RCC 7860 (cell line): ENCODE results near the gene C3orf70.

ENCODE experiments used
- DNase-seq: peaks from one replicate; pipeline ENCODE4 v3.0.0-alpha.2; 2015; ENCODE audit warnings: low spot score
- FAIRE-seq: peaks from 2 replicates; lab custom pipeline; 2012; peaks lifted over from hg19 to GRCh38; lab: Jason Lieb, UNC

C3orf70 gene

DNA sequence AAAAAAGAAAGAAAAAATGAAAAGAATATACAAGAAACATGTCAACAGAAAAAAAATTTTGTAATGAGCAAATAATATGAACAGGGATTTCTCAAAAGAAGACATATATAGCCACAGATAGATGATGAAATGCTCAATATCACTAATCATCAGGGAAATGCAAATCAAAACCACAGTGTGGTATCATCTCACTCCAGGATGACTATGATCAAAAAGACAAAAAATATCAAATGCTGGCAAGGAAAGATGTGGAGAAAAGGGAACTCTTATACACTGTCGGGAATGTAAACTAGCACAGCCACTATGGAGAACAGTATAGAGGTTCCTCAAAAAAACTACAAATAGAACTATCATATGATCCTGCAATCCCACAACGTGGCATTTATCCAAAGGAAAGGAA is 94.1 kb downstream of the C3orf70 start:
- no peak for FAIRE-seq
- DNase-seq = no peak

DNA sequence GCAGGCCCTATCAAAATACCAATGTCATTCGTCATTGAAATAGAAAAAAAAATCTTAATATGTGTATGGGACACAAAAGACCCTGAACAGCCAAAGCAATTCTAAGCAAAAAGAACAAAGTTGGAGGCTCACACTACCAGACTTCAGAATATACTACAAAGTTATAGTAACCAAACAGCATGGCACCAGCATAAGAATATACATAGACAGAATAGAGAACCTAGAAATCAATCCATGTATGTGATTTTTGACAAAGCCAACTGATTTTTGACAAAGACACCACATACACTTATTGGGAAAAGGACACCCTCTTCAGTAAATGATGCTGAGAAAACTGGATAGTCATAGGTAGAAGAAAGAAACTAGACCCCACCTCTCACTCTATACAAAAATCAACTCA is 95.0 kb downstream of the C3orf70 start:
- FAIRE-seq (no peak), DNase-seq (no peak)

DNA sequence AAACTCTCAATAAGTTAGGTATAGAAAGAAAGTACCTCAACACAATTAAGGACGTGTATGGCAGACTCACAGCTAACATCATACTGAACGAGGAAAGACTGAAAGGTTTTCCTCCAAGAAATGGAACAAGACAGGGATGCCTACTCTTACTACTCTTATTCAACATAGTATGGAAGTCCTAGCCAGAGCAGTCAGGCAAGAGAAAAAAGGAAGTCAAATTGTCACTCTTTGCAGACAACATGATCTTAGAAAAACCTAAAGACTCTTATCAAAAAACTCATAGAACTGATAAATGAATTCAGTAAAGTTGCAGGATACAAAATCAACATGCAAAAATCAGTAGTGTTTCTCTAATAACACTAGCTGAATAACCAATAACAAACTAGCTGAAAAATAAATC is 96.0 kb downstream of the C3orf70 start:
- DNase-seq = no peak
- FAIRE-seq = no peak

DNA sequence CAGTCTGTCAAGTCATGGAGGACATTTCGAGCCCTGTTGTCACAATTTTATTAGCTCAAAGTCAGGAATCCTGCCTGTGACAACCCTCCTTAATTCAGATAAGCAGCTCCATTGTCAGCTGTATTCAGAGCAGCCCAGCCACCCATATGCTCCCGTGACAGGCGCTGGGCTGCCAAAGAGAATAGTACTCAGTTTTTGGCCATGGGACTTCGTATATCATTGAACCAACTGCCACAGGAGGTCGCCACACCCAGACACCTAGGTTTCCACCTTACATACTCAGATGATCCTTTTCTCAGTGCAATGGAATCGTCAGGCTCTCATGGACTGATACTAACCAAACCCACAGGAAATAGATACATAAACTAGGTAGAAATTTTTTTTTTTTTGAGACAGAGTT is 100.2 kb downstream of the C3orf70 start:
- no peak for DNase-seq
- FAIRE-seq = no peak

DNA sequence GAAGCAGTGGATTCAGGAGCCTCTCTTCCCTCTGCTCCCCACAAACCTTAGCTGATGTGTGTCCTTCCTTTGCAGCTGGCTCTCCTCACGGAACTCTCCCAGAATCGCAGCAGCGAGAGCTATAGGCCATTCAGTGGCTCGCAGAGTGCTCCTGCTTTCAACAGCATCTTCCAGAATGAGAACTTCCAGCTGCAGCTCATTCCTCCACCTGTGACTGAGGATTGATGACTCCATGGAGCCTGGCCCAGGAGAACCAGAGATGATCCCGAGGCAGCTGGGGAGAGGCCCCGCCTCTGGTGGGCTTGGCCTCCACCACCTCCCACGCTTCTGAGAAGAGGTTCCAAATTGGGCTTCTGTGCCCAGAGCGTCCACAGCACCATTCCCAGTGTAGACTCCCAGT is 101.1 kb downstream of the C3orf70 start:
- FAIRE-seq (no peak), DNase-seq (no peak)

DNA sequence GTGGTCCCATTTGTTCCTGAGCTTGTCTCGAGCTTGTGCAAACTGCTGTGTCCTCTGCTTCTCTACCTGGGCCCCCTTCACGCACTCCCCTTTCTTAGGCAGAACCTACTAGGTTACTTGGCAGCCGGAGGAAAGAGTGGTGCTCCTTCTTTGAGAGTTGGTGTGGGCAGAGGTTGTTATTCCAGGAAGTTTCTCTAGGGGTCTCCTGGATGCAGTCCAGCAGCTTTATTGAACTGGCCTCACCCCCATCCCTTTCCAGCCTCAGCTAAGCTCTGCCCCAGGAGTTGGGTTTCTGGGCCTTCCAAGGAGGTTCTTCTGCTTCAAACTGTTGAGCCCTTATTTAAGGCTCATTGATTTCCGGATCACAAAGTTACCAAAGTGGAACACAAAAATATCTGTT is 103.2 kb downstream of the C3orf70 start:
- FAIRE-seq = no peak
- DNase-seq = no peak

DNA sequence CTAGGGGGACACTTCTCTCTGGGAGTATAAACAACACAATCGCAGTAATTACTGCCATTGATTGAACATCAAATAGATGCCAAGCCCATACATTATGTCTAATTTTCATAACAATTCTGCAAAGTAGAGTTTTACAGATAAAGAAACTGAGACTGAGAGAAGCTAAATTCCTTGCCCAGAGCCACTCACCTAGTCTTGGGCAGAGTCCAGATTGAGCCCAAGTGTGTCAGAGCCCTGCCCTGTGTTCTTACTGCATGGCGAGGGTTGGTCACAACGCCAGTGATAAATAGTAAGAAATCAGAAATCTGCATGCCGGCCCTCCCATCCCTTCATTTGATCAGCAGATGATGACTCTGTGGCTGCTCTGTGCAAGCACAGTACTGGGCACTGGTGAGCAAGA is 106.3 kb downstream of the C3orf70 start:
- FAIRE-seq (no peak), DNase-seq (no peak)

DNA sequence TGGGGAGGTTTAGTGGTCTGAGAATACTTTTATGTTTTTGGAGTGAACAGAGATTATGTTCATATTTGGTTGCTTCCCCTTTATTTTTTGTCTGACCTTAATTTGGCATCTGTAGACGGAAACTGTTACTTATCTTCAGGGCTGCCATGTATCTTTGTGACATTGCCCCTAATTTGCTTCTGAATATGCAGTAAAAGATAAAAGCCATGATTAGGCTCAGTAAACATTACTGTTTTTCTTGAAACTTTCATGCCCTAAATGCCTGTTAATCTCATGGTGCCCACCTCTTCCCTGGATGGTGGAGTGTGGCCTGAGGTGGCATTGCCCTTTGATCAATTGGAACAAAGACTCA is 106.7 kb downstream of the C3orf70 start:
- DNase-seq (no peak), FAIRE-seq (no peak)

DNA sequence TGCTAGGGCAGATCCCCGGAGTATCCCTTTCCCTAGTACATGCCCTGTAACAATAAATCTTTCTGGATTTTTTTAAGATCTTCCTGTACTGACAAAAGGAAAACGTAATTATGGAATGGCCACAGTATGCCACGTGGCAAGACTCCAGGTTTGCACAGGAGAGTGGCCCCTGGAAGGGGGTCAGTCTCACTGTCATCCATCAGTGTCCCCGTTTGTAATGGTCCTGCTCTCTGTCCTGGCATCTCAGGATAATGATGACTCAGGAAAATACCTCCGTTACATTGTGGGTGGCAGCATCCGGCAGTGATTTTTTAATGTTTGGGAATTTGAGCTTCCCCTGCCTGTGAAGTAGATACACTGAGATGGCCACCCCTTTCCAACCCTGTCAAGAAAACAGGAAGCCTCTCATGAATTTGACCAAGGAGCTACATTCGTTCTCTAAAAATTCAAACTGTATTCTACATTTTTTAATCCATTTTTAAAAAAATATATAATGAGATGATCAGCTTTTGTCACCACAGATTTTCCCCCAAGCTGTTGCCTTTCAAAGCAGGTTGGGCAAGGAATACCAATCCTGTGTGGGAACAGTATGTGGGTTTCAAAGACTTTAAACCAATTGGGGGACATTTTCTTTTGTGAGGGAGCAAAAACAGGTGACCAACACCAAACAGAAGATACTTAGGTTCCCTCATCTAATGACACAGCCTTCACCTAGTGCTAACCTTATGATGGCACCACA is 110.4 kb downstream of the C3orf70 start:
- DNase-seq (no peak), FAIRE-seq (no peak)

DNA sequence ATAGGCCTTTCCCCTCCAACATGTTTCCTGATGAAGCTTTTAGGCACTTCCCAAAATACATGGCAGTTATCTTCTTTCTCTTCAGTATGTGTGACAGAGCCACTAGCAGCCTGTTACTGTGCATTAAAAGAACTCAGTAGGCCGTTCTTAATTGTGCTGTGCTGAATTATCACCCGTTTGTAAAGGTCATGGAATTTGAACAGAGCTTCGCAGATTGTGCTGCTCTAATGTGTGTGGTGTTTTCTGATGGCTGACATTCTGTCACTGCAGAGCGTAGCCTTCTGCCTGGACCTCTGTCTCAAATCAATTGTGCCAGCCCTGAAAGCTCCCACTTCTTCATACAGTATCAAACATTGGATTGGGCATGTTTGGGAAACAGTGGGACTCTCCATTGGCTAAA is 111.3 kb downstream of the C3orf70 start:
- DNase-seq (no peak), FAIRE-seq (no peak)

DNA sequence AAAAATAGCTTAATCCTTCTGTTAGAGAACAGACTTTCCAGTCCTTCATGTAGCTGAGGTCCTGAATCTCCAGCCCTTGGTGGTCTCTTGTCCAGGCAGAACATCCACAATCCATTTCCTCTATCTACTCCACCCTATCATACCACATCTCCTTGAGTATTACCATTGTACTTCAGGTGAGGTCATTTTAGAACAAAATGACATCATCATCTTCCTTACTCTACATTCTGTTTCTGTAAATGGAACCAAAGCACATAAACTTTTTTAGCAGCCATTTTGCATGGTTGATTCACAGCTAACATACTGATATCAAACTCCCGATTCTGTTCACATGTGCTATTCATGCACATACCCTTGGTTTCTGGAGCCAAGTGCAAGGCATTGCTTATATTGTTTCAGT is 112.4 kb downstream of the C3orf70 start:
- no peak for FAIRE-seq

DNA sequence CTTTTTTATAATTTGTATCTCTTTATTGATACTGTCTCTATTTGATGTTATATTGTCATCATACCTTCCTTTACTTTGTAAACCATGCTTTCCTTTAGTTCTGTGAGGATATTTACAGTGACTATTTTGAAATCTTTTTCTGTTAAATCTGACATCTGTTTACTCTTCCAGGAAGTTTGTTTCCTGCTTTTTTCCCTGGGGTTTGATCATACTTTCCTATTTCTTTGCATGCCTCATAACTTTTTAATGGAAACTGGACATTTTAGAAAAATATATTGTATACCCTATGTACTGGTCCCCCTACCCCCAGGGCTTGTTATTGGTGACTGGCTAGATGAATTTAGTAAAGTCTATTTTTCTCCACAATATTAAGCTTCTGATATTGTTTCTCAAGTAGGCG is 115.1 kb downstream of the C3orf70 start:
- FAIRE-seq = no peak
- DNase-seq = no peak

More for the DNA sequence above, 112.4 kb downstream of the C3orf70 start:
- DNase-seq = no peak

DNA sequence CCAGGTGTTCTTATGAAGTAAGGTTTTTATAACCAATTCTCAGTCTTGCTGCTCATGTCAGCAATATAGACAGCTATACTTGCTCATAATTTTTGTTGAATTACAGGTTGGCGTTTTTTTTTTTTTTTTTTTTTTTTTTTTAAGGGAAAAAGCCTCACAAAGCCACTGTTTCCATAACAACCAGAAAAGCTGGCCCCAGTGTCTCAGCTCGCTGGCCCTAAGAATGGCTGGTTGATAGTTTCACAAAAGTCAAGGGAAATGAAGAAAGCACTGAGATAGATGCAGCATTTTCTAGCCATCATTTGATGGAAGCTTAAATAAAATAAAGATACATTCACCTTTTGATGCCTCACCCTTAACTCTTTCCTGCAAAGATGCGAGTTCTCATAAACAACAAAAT is 121.9 kb downstream of the C3orf70 start:
- FAIRE-seq (no peak), DNase-seq (no peak)

DNA sequence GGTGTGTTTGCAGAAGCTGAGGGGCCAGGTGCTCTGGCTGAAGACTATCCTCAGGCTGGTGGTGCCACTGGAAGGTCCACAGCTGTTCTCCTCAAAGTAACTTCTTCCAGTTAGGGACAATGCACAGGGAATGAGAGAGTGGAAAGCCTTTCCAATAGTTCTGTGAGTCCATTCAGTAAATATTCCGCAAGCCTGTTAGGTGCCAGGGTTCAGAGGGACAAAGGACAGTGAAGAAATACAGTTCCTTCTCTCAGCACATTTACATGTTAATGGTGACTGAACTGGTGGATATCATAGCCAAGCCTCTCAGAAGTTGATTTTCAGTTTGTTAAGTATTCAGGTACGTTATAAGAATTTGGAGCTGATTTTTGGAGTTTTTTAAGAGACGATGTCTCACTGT is 122.5 kb downstream of the C3orf70 start:
- FAIRE-seq = no peak

DNA sequence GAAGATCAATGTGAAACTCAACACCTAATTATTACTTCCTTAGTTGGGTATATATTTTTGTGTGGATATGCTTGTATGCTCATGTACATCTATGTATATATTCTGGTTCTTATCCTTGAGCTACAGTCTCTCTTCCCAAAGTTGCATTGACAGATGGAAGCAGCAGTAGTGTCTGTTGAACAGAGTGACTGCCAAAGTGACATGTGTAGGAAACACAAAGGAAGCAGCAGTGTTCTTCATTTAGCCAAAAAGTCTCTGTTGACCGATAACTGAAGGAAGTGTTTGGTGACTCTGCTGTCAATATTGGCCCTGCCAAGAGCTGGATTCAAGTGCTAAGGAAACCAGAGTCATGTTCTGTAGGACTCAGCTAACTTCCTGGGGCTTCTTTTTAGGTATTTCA is 123.8 kb downstream of the C3orf70 start:
- DNase-seq (no peak), FAIRE-seq (no peak)

More for the DNA sequence above, 122.5 kb downstream of the C3orf70 start:
- DNase-seq = no peak

DNA sequence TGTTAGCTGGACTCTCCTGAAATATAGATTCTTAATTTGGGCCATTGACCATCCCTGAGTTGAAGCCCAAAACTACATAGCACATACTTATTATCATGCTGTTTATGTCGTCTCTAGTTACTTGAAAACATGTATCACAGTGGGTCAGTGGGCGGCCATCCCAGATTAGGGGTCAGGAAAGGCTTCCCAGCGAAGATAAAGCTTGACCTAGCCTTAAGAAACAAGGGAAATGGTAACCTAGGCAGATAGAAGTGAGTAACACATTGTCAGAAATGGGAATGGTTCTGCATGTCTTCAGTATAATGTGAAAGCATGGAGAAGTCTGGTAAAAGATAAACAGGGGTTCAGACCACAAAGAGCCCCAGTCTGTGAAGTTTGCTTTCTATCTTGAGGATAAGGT is 124.7 kb downstream of the C3orf70 start:
- DNase-seq (no peak), FAIRE-seq (no peak)
